Stimulated activated CD8-positive, alpha-beta memory T cell treated with anti-CD3 and anti-CD28 coated beads, Interleukin-15, amount 100 ng/mL, for 1 hour (primary cell): ENCODE data around the gene BHMT2.

Experiments used
- DNase-seq: peaks from one replicate; pipeline ENCODE4 v3.0.0-alpha.2; 2020; ENCODE audit warnings: low read depth

Gene BHMT2

GRCh38 chr5:79069488-79070349 lies at the start of gene BHMT2, which contains the start of gene DMGDH:
BHMT2 (plus strand) TSS chr5:79069767; CDS start chr5:79069783, 16 bp downstream.
DMGDH (minus strand) TSS chr5:79069674; CDS start chr5:79069620, 54 bp downstream.
- DNase-seq: no peak

- no peak for DNase-seq
Measured at GRCh38 chr5:79020861-79021561, 48.6 kb upstream of the BHMT2 start.

- no peak for DNase-seq
Measured at GRCh38 chr5:79021753-79022152, 47.8 kb upstream of the BHMT2 start.

GRCh38 chr5:79022771-79023170 lies 46.8 kb upstream of the BHMT2 start:
- no peak for DNase-seq

- no peak for DNase-seq
Measured at GRCh38 chr5:79023348-79023747, 46.2 kb upstream of the BHMT2 start.

- no peak for DNase-seq
Measured at GRCh38 chr5:79023947-79024346, 45.6 kb upstream of the BHMT2 start.

- peak; percentile 25 for DNase-seq
Measured at GRCh38 chr5:79025054-79025472, 44.5 kb upstream of the BHMT2 start.

- DNase-seq: no peak
Measured at GRCh38 chr5:79030663-79031484, 38.7 kb upstream of the BHMT2 start.

GRCh38 chr5:79031485-79031867 lies 38.1 kb upstream of the BHMT2 start:
- DNase-seq: no peak

GRCh38 chr5:79032031-79032695 lies 37.4 kb upstream of the BHMT2 start:
- no peak for DNase-seq

GRCh38 chr5:79032782-79033181 lies 36.8 kb upstream of the BHMT2 start:
- DNase-seq: no peak

- no peak for DNase-seq
Measured at GRCh38 chr5:79035237-79035636, 34.3 kb upstream of the BHMT2 start.

GRCh38 chr5:79036769-79037168 lies 32.8 kb upstream of the BHMT2 start:
- DNase-seq: no peak

GRCh38 chr5:79042188-79042587 lies 27.4 kb upstream of the BHMT2 start:
- DNase-seq: no peak

GRCh38 chr5:79047199-79047598 lies 22.4 kb upstream of the BHMT2 start:
- no peak for DNase-seq

- no peak for DNase-seq
Measured at GRCh38 chr5:79048437-79048836, 21.1 kb upstream of the BHMT2 start.

GRCh38 chr5:79050498-79050897 lies 19.1 kb upstream of the BHMT2 start:
- no peak for DNase-seq

- DNase-seq: no peak
Measured at GRCh38 chr5:79053321-79053720, 16.2 kb upstream of the BHMT2 start.

GRCh38 chr5:79055017-79055416 lies 14.6 kb upstream of the BHMT2 start:
- no peak for DNase-seq

- no peak for DNase-seq
Measured at GRCh38 chr5:79056847-79057246, 12.7 kb upstream of the BHMT2 start.

GRCh38 chr5:79059674-79060073 lies 9.9 kb upstream of the BHMT2 start:
- DNase-seq: no peak

- DNase-seq: no peak
Measured at GRCh38 chr5:79062436-79062835, 7.1 kb upstream of the BHMT2 start.
